ENCODE measurements around the gene FANCC.

DNA sequence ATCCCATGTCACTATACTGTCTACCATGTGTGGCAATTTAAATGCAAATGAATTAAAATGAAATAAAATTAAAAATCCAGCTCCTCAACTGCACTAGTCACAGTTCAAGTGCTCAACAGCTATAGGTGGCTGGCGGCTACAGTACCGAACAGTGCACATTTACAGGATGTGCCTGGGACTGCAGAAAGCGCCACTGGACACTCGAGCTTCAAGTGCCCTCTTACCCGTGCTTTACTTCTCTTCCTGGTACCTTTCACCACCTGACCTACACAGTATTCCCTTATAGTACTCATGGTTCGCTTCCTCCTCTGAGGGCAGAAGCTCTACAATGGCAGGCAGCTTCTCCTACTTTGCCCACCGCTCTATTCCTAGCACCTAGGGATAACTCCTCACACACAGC lies 166.6 kb downstream of the FANCC start:
- no peak for TF ChIP-seq CTCF (IDR thresholded peaks at IDR 0.05; ENCODE audit: borderline replicate concordance, extremely low read depth, low read length, poor library complexity, severe bottlenecking)
- TF ChIP-seq EZH2 (IDR thresholded peaks at IDR 0.05; ENCODE audit: borderline replicate concordance, low read depth, low read length, severe bottlenecking): no peak

Data from DND-41 (cell line).